ENCODE measurements around the gene THAP8. TPM values are rescaled to one million over a fixed set of nuclear protein-coding genes. Genes with fewer than 3 reads are reported as not detected.

Gene THAP8, protein sequence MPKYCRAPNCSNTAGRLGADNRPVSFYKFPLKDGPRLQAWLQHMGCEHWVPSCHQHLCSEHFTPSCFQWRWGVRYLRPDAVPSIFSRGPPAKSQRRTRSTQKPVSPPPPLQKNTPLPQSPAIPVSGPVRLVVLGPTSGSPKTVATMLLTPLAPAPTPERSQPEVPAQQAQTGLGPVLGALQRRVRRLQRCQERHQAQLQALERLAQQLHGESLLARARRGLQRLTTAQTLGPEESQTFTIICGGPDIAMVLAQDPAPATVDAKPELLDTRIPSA
- total RNA-seq = 9.4 and 9.8 TPM in 2 replicates
- long read RNA-seq, partial matches to known transcripts = 0 of 4 reads
- long read RNA-seq, other reads (novel, unspliced or antisense) = 1 of 4 reads

DNA sequence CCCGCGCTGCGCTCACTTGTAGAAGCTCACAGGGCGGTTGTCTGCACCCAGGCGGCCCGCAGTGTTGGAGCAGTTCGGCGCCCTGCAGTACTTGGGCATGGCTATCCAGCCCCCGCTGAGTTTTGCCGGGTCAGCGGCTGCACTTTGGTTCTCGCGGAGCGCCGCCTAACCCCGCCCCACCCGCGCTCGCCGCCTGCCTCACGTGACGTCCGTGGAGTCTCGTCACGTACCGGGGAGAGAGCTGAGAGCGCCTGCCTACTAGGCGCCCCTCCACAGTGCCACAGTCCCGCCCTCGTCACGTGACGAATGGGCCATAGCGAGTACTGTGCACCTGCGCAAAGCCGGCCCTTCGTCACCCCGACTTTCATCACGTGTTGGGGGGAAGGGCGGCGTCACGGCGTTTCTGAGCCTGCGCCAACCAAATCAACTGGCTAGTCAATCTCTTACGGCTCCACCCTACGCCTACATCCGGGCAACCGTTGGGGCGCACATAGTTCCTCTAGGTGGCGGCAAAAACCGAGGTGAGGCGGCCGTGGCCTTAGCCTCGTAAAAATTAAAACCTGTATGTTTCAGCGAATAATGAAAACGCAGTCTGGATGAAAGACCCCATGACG is at the start of gene THAP8:
Gene THAP8 (minus strand): TSS at position 167 of the 614 bp plus-strand sequence. CDS start 68 bp downstream, at position 99.
- H3K9me3 Mint-ChIP-seq = no peaks in the 10 kb centered on the region
- peak within 1 kb of the TSS; percentile 96 for H3K4me3 Mint-ChIP-seq
- TF ChIP-seq, protein P1, sequence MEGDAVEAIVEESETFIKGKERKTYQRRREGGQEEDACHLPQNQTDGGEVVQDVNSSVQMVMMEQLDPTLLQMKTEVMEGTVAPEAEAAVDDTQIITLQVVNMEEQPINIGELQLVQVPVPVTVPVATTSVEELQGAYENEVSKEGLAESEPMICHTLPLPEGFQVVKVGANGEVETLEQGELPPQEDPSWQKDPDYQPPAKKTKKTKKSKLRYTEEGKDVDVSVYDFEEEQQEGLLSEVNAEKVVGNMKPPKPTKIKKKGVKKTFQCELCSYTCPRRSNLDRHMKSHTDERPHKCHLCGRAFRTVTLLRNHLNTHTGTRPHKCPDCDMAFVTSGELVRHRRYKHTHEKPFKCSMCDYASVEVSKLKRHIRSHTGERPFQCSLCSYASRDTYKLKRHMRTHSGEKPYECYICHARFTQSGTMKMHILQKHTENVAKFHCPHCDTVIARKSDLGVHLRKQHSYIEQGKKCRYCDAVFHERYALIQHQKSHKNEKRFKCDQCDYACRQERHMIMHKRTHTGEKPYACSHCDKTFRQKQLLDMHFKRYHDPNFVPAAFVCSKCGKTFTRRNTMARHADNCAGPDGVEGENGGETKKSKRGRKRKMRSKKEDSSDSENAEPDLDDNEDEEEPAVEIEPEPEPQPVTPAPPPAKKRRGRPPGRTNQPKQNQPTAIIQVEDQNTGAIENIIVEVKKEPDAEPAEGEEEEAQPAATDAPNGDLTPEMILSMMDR (conservative IDR thresholded peaks at IDR 0.05) = peak; percentile 57
- peaks cover 39% of the 10 kb centered on the region for H3K4me1 Mint-ChIP-seq
- H3K27ac Mint-ChIP-seq (ENCODE audit: unreplicated experiment) = peak within 1 kb of the TSS; percentile 100
- no peaks in the 10 kb centered on the region for H3K36me3 Mint-ChIP-seq (ENCODE audit: low read depth)
- peak; percentile 98 for DNase-seq (ENCODE audit: low read depth, low spot score)
- H3K27me3 Mint-ChIP-seq (ENCODE audit: low read depth) = no peaks in the 10 kb centered on the region

DNA sequence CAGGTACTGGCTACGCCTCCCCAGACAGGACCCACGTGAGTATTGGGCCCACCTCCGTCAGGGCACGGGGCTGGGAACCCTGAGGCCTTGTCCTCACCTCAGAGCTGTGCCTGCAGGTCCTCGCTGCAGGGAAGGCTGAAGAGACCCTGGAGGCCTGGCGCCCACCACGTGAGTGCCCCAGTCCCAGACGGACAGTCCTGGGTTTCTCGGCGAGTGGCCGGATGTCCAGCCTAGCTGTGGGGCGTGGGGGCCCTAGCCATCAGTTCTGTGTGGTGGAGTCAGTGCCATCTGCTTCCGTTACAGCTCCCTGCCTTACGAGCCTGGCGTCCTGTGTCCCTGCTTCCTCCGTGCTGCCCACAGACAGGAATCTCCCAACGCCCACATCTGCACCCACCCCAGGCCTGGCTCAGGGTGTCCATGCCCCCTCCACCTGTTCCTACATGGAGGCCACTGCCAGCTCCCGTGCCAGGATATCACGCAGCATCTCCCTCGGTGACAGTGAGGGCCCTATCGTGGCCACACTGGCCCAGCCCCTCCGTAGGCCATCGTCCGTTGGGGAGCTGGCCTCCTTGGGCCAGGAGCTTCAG is 49.0 kb upstream of the THAP8 start:
- Mint-ChIP-seq H3K4me3 (no peak overlapping the region), H3K4me1 (no peaks in the 10 kb centered on the region), H3K9me3 (no peaks in the 10 kb centered on the region), H3K27me3 (ENCODE audit: low read depth) (no peaks in the 10 kb centered on the region), H3K27ac (ENCODE audit: unreplicated experiment) (no peak overlapping the region), H3K36me3 (ENCODE audit: low read depth) (peaks cover 3% of the 10 kb centered on the region)
- TF ChIP-seq, protein P1 (conservative IDR thresholded peaks at IDR 0.05) = no peak
- no peak for DNase-seq (ENCODE audit: low read depth, low spot score)

DNA sequence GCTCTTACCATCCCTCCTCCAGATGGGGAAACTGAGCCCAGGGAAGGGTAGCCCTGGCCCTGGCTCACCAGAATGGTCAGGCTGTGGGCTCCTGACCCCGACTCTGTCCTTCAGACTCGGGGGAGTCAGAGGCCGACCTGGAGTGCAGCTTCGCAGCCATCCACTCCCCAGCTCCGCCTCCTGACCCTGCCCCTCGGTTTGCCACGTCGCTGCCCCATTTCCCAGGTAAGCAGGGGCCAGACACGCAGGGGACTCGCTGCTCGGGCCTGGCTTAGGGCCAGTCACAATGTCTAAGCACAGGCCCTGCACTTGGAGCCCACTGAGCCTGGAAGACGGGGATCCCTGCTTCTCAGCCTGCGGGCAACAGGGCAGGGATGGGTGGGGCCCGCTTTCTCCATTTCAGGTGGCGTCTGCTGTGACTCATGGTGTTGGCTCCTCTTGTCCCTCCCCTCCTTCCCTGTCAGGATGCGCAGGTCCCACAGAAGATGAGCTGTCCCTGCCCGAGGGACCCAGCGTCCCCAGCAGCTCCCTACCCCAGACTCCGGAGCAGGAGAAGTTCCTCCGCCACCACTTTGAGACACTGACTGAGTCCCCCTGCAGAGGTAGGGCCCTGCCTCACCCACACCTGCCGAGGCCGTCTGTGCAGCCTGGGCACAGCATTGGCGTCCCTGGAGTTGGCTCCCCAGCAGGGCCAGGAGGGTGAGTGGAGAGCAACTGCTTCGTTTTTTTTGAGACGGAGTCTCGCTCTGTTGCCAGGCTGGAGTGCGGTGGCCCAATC is 47.7 kb upstream of the THAP8 start:
- DNase-seq (ENCODE audit: low read depth, low spot score) = no peak
- TF ChIP-seq, protein P1 (conservative IDR thresholded peaks at IDR 0.05) = no peak
- H3K9me3 Mint-ChIP-seq = no peaks in the 10 kb centered on the region
- no peak overlapping the region for H3K4me3 Mint-ChIP-seq
- no peaks in the 10 kb centered on the region for H3K27me3 Mint-ChIP-seq (ENCODE audit: low read depth)
- H3K36me3 Mint-ChIP-seq (ENCODE audit: low read depth) = peaks cover 6% of the 10 kb centered on the region
- H3K27ac Mint-ChIP-seq (ENCODE audit: unreplicated experiment) = no peak overlapping the region
- peaks cover 7% of the 10 kb centered on the region for H3K4me1 Mint-ChIP-seq

DNA sequence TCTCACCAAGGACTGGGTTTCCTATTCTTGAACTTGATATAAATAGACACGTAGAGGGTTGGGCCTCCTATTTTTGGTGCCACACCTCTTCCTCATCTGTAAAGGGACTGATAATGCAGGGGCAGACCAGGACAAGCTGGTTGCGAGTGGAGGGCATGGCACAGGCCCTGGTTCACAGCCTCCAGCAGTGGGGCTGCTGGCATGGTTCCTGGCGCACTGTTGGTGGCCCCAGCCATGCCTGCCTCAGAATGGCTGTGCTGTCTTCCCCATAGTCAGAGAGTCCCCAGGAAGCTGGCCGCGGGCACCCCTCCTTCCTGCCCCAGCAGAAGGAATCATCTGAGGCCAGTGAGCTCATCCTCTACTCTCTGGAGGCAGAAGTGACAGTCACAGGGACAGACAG is 46.4 kb upstream of the THAP8 start:
- DNase-seq (ENCODE audit: low read depth, low spot score) = no peak
- Mint-ChIP-seq H3K9me3 (no peaks in the 10 kb centered on the region), H3K4me1 (peaks cover 10% of the 10 kb centered on the region), H3K36me3 (ENCODE audit: low read depth) (peaks cover 8% of the 10 kb centered on the region), H3K4me3 (no peak overlapping the region), H3K27ac (ENCODE audit: unreplicated experiment) (no peak overlapping the region), H3K27me3 (ENCODE audit: low read depth) (no peaks in the 10 kb centered on the region)
- TF ChIP-seq, protein P1 (conservative IDR thresholded peaks at IDR 0.05) = no peak

DNA sequence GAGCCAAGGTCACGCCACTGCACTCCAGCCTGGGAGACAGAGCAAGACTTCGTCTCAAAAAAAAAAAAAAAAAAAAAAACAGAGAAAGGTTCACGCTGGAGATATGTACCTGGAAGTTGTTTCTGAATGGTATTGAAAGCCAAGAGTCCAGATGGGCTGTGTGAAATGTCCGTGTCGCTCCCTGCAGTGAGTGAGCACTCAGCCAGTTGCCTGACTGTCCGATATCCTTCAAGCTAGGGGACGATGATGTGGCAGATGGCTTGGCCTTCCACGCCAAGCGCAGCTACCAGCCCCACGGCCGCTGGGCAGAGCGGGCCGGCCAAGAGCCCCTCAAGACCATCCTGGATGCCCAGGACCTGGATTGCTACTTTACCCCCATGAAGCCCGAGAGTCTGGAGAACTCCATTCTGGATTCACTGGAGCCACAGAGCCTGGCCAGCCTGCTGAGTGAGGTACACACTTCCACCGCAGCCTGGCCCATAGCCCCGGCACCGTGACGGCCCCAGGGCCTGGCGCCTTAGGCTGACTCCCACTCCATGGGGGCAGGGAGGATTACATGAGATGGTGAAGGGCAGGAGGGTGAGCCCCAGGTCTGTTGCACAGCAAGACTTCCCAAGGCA is 45.2 kb upstream of the THAP8 start:
- Mint-ChIP-seq H3K9me3 (no peaks in the 10 kb centered on the region), H3K4me3 (no peak overlapping the region), H3K27ac (ENCODE audit: unreplicated experiment) (no peak overlapping the region), H3K4me1 (peaks cover 10% of the 10 kb centered on the region), H3K27me3 (ENCODE audit: low read depth) (no peaks in the 10 kb centered on the region), H3K36me3 (ENCODE audit: low read depth) (peaks cover 8% of the 10 kb centered on the region)
- TF ChIP-seq, protein P1 (conservative IDR thresholded peaks at IDR 0.05) = no peak
- DNase-seq (ENCODE audit: low read depth, low spot score) = no peak

All from neural crest cell (in vitro differentiated cells).